Embryonic facial prominence (tissue), 1 donor: ENCODE results near the gene CCDC170.

Source experiments
- DNase-seq: peaks from one replicate; pipeline ENCODE4 v3.0.0-alpha.2; 2016; ENCODE audit errors: extremely low spot score

The CCDC170 gene

DNA sequence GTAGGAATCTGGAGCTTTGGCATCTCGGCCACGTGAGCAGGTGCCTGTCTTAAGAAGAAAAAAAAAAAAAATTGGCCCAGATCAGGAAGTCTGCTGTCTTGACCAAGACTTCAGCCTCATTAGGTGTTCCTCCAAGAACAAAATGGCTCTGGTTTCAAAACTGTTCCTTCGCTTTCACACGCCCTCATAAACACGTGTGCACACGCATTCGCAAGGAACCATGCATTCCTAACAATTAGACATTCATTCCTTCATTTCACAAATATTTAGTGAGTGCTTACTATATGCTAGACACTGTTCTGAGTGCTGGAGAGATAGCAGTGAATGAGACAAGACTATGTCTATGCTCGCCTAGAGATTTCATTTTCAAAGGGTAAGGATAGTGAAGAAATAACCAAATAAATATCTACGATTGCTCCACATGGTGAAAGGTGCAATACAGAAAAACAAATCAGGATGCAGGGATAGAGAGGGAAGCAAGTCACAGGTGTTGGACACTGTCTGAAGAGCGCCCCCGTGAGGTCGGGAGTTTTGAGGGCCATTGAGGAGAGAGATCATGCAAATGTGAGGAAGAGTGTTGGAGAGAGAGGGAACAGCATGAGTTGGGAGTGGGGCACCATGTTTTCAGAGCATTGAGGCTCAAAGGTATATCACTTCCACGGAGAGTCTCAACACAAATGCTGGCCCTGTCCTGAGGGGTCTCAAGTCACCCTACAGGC lies 53.3 kb downstream of the CCDC170 start:
- DNase-seq = no peak

DNA sequence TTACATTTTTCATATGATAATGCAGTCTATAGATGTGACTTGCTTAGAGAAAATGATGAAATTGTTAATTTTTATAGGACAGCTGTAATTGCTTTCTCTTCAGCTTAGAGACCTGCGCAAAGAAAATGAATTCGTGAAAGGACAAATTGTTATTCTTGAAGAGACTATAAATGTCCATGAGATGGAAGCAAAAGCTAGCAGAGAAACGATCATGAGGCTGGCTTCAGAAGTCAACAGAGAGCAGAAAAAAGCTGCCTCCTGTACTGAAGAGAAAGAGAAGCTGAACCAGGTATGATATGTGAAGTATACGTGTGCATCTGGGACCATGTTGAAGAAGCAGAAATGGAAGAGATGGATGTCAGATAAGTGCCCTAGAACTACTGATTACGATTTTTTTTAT lies 54.4 kb downstream of the CCDC170 start:
- DNase-seq = no peak

DNA sequence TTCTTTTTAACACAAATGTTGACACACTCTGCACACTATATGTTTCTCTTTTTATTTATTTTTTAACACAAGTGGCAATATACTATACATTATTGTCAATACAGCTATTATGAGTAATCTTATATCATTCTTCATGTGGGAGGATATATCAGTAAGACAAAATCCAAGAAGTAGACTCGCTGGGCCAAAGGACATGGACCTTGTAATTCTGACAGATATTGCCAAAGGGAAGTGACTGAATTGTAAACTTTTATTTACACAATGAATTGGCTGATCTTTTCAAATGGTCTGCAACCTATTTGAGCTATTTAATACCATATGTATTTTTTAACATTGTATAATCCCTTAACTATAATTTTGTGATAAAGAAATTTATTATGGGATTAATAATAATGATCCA lies 56.0 kb downstream of the CCDC170 start:
- no peak for DNase-seq

GRCh38 chr6:151550618-151551017 lies 56.8 kb downstream of the CCDC170 start:
- no peak for DNase-seq

GRCh38 chr6:151551223-151551857 lies 57.5 kb downstream of the CCDC170 start:
- DNase-seq = no peak

GRCh38 chr6:151553416-151554165 lies 59.8 kb downstream of the CCDC170 start:
- no peak for DNase-seq

DNA sequence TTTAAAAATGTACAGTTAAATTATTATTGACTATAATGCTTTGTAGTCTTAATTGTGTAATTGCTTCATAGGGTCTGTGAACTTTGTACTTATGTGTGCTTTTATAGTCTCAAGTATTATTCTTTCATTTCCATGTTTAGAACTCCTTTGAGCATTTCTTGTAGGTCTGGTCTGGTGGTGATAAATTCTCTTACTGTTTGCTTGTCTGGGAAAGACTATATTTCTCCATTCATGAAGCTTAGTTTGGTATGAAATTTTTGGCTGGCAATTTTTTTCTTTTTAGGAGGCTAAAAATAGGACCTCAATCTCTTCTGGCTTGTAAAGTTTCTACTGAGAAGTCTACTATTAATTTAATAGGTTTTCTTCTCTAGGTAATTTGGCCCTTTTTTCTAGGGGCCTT lies 67.4 kb downstream of the CCDC170 start:
- no peak for DNase-seq

GRCh38 chr6:151564654-151565053 lies 70.8 kb downstream of the CCDC170 start:
- DNase-seq = no peak

DNA sequence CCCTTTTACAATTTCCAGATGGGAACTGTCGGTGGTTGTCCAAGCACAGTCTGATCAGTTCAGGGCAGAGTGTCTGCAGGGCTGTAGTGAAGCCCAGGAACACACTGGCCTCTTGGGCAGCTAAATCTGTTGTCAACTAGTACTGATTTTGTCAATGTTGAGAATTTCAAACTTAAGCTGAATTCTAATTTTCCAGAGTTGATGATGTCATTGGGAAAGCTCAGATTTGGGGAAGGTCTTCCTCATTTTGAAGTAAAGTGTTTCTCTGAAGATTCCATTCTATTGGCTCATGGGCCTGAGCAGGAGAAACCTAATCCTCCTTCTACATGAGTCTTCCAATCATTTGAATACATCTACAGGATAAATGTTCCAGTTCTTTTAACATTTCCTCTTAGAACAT lies 72.1 kb downstream of the CCDC170 start:
- no peak for DNase-seq

GRCh38 chr6:151566557-151566956 lies 72.7 kb downstream of the CCDC170 start:
- no peak for DNase-seq

DNA sequence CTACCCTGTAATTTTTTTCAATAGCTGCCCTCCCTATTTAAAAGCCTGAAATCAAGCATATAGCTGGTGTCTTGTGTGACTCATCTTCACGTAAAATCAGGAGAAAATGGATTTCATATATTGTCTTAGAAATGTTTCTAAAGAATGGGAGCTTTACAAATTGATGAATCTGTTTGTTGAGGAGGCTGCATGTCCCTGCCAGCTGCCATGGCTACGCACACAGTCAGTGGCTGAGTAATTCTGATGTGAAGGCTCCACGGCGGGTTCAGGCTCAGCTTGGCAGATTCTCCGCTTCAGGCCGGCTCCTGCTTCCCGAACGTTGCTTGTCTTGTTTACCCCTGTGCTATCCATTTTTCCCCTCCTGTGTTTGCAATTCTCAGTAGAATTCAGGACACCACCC lies 82.8 kb downstream of the CCDC170 start:
- no peak for DNase-seq

- DNase-seq = no peak
These were observed 83.4 kb downstream of the CCDC170 start for GRCh38 chr6:151577257-151577656.

- no peak for DNase-seq
These were observed 91.9 kb downstream of the CCDC170 start for GRCh38 chr6:151585741-151586140.

- no peak for DNase-seq
These were observed 95.8 kb downstream of the CCDC170 start for GRCh38 chr6:151589667-151590066.

DNA sequence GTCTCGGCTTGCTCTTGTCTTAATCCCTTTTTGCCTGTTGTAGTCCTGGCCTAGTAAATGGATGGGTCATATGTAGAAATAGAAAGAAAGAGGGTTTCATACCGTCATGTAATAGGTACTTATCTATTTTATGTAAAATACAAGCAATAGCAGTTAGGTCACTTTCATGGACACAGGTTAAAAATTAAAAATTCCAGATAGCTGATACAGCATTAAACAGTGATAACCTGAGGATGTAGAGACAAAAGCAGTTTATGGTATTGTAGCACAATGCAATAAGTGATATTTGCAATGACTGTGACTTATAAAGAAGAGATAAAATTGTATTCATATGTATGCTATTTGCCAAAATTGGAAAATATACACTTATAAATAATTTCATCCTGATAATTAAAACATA lies 96.9 kb downstream of the CCDC170 start:
- DNase-seq = no peak

- no peak for DNase-seq
These were observed 98.8 kb downstream of the CCDC170 start for GRCh38 chr6:151592449-151593159.

- DNase-seq = no peak
These were observed 115.5 kb downstream of the CCDC170 start for GRCh38 chr6:151609146-151609902.

DNA sequence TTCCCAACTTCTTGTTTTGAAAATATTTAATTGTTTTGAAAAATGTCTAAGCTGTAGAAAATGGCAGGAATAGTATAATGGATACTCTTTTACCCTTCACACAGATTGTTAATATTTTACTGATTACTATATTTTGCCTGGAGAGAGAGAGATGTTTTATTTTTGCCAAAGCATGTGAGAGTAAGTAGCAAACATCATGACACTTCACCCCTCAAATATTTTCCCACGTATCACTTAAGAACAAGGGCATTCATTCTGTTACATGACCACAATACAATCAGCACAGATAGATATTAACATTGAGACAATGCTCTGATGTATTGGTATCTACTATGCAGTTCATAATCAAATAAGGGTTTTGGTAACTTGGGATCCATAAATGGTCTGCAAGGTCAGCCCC lies 116.5 kb downstream of the CCDC170 start:
- no peak for DNase-seq

GRCh38 chr6:151614630-151615029 lies 120.8 kb downstream of the CCDC170 start:
- no peak for DNase-seq

DNA sequence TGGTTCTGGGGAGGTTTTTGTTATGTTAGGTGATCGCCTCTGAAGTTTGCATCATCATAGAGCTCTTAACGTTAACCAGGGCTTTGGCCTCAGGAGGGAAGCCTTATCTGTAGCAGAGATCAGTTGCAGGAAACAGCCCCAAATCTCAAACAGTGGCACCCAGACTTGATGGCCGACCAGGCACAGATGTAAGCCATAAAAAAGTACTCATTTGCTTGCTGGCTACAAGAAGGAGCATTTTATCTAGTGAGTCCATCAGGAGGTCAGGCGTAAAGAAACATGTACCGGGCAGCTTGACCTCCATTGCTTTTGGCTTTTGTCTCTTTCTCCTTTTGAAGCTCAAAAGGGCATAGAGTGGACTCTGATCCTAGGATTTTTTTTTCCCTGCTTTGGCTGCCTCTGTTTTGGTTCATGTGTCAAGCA lies 122.3 kb downstream of the CCDC170 start:
- DNase-seq = no peak

DNA sequence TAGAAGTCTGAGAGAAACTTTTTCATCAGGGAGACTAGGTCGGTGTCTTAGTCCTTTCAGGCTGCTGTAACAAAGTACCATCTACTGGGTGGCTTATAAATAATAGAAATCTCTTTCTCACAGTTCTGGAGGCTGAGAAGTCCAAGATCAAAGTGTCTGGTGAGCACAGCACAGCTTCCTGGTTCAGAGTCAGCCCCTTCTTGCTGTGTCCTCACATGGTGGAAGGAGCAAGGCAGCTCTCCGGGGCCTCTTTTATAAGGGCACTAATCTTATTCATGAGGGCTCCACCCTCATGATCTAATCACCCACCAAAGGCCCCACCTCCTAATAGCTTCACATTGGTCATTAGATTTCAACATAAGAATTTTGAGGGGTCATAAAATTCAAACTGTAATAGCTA lies 122.8 kb downstream of the CCDC170 start:
- DNase-seq = no peak

DNA sequence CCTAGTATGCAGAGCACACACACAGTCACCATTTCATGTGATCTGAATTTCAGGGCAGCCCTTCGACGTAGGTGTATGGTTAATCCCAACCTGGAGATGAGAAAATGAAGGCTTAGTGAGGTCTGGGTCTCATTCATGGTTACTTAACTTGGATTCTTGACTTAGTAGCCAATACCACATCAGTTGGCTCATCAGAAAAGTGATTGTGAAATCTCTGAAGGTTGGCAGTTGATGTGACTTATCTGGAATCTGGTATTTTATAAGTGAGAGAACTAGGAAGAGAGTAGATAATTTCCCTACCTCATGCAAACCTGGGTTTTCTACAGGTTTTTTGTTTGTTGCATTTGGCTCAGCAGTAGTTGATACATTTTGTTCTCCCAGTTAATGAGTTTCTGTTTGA lies 123.7 kb downstream of the CCDC170 start:
- no peak for DNase-seq
